ENCODE data around the gene HS3ST3A1.

HS3ST3A1 gene

DNA sequence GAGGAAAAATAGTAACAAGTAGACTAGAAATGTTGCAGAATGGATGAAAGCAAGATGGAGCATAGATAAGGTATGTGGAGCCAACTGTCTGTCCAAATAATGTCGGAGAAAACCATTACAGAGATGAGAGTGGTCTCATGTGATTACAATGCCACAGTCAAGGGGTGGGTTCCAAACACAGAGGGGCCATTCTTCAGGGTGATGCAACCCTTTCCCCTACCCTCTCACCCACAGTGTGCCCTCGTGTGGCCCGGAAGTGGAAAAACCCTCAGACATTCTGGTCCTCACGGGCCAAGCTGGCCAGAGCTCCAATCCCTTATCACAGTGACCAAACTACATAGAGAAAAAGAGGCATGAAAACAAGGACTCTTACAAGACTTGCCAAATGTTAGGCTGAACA lies 17.7 kb upstream of the HS3ST3A1 start:
- TF ChIP-seq, protein P1, sequence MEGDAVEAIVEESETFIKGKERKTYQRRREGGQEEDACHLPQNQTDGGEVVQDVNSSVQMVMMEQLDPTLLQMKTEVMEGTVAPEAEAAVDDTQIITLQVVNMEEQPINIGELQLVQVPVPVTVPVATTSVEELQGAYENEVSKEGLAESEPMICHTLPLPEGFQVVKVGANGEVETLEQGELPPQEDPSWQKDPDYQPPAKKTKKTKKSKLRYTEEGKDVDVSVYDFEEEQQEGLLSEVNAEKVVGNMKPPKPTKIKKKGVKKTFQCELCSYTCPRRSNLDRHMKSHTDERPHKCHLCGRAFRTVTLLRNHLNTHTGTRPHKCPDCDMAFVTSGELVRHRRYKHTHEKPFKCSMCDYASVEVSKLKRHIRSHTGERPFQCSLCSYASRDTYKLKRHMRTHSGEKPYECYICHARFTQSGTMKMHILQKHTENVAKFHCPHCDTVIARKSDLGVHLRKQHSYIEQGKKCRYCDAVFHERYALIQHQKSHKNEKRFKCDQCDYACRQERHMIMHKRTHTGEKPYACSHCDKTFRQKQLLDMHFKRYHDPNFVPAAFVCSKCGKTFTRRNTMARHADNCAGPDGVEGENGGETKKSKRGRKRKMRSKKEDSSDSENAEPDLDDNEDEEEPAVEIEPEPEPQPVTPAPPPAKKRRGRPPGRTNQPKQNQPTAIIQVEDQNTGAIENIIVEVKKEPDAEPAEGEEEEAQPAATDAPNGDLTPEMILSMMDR (conservative IDR thresholded peaks at IDR 0.05) = no peak
- H3K27ac ChIP-seq = no peak overlapping the region

DNA sequence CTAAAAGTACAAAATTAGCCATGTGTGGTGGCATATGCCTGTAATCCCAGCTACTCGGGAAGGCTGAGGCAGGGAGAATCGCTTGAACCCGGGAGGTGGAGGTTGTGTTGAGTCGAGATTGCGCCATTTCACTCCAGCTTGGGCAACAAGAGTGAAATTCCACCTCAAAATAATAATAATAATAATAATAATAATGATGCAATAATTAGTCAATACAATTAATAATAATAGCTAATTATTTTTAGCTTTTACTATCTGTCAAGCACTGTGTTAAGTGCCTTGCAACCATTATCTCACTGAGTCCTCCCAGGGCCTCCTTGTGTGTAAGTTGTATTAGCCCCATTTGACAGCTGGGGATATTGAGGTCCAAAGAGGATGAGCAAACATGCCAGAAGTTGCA lies 14.3 kb upstream of the HS3ST3A1 start:
- H3K27ac ChIP-seq = no peak overlapping the region
- TF ChIP-seq, protein P1 (conservative IDR thresholded peaks at IDR 0.05) = no peak

DNA sequence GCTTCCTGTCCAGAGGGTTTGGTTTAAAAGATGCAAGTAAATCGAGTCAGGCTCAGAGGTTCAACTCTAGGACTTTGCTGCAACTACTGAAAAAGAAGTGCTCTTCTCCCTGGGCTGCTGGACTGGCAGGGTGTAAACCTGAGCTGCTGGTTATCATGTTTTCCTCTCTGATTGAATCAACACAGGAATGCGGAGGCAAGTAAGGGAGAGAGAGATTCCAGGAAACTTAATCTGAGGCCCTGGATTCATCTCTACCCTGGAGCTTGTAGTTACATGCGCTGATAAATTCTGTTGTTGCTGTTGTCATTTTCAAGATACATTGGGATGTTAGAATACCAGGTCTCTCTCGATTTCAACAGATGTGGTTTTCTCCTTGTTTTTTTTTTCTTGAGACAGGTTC lies 8.2 kb upstream of the HS3ST3A1 start:
- TF ChIP-seq, protein P1 (conservative IDR thresholded peaks at IDR 0.05) = no peak
- H3K27ac ChIP-seq = no peak overlapping the region

- TF ChIP-seq, protein P1 (conservative IDR thresholded peaks at IDR 0.05) = no peak
- H3K27ac ChIP-seq = no peak overlapping the region
Measured at GRCh38 chr17:13601322-13601775, 380 bp downstream of the HS3ST3A1 start.

DNA sequence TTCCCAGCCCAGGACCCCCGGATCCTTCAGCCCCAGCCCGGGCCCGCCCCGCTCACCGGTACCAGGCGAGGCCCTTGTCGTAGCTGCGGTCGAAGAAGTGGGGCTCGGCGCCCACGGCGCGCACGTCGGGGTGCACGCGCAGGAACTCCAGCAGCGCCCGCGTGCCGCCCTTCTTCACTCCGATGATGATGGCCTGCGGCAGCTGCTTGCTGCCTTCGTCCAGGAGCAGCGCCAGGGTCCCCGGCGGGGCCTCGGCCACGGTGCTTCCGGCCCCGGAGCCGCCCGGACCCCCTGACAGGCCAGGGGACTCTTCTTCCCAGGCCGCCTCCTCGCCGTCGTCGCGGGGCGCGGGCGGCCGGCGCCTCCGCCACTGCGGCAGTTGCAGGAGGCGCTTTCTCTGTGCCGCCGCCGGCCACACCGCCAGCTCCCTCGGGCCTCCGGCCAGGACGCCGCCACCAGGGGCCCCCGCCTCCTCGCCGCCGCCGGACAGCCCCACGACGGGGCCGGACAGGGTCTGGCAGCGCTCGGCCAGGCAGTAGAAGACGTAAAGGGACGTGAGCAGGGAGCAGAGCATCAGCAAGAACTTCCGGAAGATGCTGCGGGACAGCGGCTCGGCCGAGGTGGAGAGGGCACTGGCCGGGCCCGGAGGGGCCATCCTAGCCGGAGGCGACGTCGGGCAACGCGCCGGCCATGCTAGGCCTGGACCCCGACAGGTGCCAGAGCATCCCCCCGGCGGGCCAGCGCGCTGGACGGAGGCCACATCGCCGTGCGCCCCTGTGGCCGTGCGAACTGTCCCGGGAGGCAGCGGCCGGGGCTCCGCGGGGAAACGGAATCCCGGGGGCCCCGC lies 1.0 kb downstream of the HS3ST3A1 start:
- TF ChIP-seq, protein P1 (conservative IDR thresholded peaks at IDR 0.05) = no peak
- H3K27ac ChIP-seq = no peak overlapping the region

- TF ChIP-seq, protein P1 (conservative IDR thresholded peaks at IDR 0.05) = no peak
- H3K27ac ChIP-seq = no peak overlapping the region
Measured at GRCh38 chr17:13599864-13600263, 1.9 kb downstream of the HS3ST3A1 start.

DNA sequence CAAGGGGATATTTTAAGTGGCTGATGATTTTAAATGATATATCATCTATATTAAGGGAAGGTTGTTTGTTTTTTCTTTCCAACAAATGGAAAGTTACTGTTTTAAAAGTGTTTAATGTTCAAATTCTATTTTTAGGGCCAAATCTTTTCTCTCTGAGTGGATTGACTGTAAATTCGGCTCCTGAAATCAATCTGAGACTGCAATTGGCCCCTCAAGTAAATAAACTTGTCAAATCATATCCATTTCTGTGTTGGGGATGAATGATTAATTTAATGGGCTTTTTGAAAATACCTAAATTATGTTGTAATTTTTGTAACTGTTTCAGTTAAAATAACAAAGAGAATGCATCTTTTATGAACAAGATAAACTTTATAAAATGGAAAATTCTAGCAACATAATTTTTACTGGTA lies 2.6 kb downstream of the HS3ST3A1 start:
- TF ChIP-seq, protein P1 (conservative IDR thresholded peaks at IDR 0.05) = no peak
- H3K27ac ChIP-seq = no peak overlapping the region

All from VCaP (cell line).